PFSK-1 (cell line): ENCODE data around the gene COG3.

Experiments
- FOXP2 ChIP-seq: optimal IDR thresholded peaks from 2 replicates; pipeline ENCODE3; 2011; ENCODE audit warnings: borderline replicate concordance, control low read depth, inconsistent platforms; ENCODE audit not compliant: insufficient read depth; ENCODE audit errors: extremely low read length, extremely low read depth
- POLR2AphosphoS5 ChIP-seq: IDR thresholded peaks from 2 replicates; pipeline ENCODE4 v1.6.1; 2012; ENCODE audit warnings: low read depth, mild to moderate bottlenecking, control low read depth, low read length, moderate library complexity
- REST ChIP-seq, 2 experiments: IDR thresholded peaks; 2 replicates each; pipeline versions ENCODE4 v1.6.1 to v1.8.0; 2011 to 2012; ENCODE audit warnings: low read depth in 2 of 2, low read length in 2 of 2, control low read depth in 1 of 2, inconsistent platforms in 1 of 2, mild to moderate bottlenecking in 1 of 2, moderate library complexity in 1 of 2; ENCODE audit not compliant: insufficient read depth in 1 of 2
- SIN3A ChIP-seq: IDR thresholded peaks from 2 replicates; pipeline ENCODE4 v1.6.1; 2012; ENCODE audit warnings: mild to moderate bottlenecking, low read length, moderate library complexity, borderline replicate concordance; ENCODE audit not compliant: insufficient read depth
- TAF1 ChIP-seq: IDR thresholded peaks from 2 replicates; pipeline ENCODE4 v1.6.1; 2012; ENCODE audit warnings: low read length, control low read depth, borderline replicate concordance; ENCODE audit not compliant: insufficient read depth

The COG3 gene

GRCh38 chr13:45548281-45548680, 83.5 kb downstream of the COG3 start:
- no peak for TF ChIP-seq FOXP2
- no peak for TF ChIP-seq REST (IDR thresholded peaks at IDR 0.05; ENCODE audit: insufficient read depth in 1 of 2, low read depth in 2 of 2, low read length in 2 of 2)
- no peak for TF ChIP-seq TAF1
- TF ChIP-seq SIN3A = no peak

- TF ChIP-seq FOXP2 = no peak
- TF ChIP-seq POLR2AphosphoS5 = no peak
- no peak for TF ChIP-seq TAF1
- no peak for TF ChIP-seq REST (IDR thresholded peaks at IDR 0.05; ENCODE audit: insufficient read depth in 1 of 2, low read depth in 2 of 2, low read length in 2 of 2)
- TF ChIP-seq SIN3A = no peak
Observed at GRCh38 chr13:45554604-45555109, 89.9 kb downstream of the COG3 start.

- TF ChIP-seq POLR2AphosphoS5 (no peak), FOXP2 (no peak), TAF1 (no peak), REST (IDR thresholded peaks at IDR 0.05; ENCODE audit: insufficient read depth in 1 of 2, low read depth in 2 of 2, low read length in 2 of 2) (no peak), SIN3A (no peak)
Observed at GRCh38 chr13:45564133-45564776, 99.5 kb downstream of the COG3 start.

GRCh38 chr13:45565331-45565730, 100.6 kb downstream of the COG3 start:
- TF ChIP-seq TAF1 = no peak
- TF ChIP-seq REST (IDR thresholded peaks at IDR 0.05; ENCODE audit: insufficient read depth in 1 of 2, low read depth in 2 of 2, low read length in 2 of 2) = no peak
- TF ChIP-seq POLR2AphosphoS5 = no peak
- TF ChIP-seq SIN3A = no peak
- TF ChIP-seq FOXP2 = no peak
